Breast epithelium (tissue), 3 donors: Measurements from ENCODE around the gene LRRC43.

Source experiments
- POLR2A ChIP-seq: fragments of 450-650 bp; IDR thresholded peaks from one replicate; pipeline ENCODE4 v1.6.1; 2016; ENCODE audit warnings: antibody characterized with exemption, mild to moderate bottlenecking, moderate library complexity
- POLR2AphosphoS5 ChIP-seq, 3 donors: sonication (generic); formaldehyde crosslinking; IDR thresholded peaks; one replicate each; pipeline ENCODE4 v1.6.1; 2017; ENCODE audit warnings: antibody characterized with exemption in 3 of 3
- TF ChIP-seq, protein P1 (sequence below), 3 donors: fragments of 450-650 bp; IDR thresholded peaks; one replicate each; pipeline ENCODE4 v1.5.1; 2016 to 2017; ENCODE audit warnings: antibody characterized with exemption in 3 of 3, mild to moderate bottlenecking in 3 of 3, moderate library complexity in 3 of 3

DNA sequence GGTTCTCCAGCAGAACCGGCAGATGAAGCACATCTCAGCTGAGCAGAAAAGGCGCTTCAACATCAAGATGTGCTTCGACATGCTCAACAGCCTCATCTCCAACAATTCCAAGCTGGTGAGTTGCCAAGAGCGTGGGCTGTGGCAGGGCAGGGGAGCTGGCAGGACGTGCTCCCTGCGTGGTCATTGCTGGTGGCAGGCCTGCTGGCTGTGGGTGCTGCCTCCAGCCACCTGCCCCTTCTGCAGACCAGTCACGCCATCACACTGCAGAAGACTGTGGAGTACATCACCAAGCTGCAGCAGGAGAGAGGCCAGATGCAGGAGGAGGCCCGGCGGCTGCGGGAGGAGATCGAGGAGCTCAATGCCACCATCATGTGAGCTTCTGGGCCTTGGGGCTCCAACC is 44.7 kb upstream of the LRRC43 start:
- TF ChIP-seq, protein P1, sequence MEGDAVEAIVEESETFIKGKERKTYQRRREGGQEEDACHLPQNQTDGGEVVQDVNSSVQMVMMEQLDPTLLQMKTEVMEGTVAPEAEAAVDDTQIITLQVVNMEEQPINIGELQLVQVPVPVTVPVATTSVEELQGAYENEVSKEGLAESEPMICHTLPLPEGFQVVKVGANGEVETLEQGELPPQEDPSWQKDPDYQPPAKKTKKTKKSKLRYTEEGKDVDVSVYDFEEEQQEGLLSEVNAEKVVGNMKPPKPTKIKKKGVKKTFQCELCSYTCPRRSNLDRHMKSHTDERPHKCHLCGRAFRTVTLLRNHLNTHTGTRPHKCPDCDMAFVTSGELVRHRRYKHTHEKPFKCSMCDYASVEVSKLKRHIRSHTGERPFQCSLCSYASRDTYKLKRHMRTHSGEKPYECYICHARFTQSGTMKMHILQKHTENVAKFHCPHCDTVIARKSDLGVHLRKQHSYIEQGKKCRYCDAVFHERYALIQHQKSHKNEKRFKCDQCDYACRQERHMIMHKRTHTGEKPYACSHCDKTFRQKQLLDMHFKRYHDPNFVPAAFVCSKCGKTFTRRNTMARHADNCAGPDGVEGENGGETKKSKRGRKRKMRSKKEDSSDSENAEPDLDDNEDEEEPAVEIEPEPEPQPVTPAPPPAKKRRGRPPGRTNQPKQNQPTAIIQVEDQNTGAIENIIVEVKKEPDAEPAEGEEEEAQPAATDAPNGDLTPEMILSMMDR (IDR thresholded peaks at IDR 0.05): no peak
- TF ChIP-seq POLR2A: no peak
- no peak for TF ChIP-seq POLR2AphosphoS5 (IDR thresholded peaks at IDR 0.05)
